Sigmoid colon (tissue), 7 donors: ENCODE data around the gene RHO. TPM values are rescaled to one million over a fixed set of nuclear protein-coding genes. Genes with fewer than 3 reads are reported as not detected.

ENCODE experiments used
- DNase-seq: peaks from one replicate; pipeline ENCODE4 v3.0.0-alpha.2; 2019
- H3K27ac ChIP-seq, 4 donors: fragments of 200-600 bp; sonication (generic); one replicate each; pipeline ENCODE4 v1.5.1; 2016 to 2019; ENCODE audit warnings: mild to moderate bottlenecking in 1 of 4
- H3K27me3 ChIP-seq, 3 donors: fragments of 200-600 bp; sonication (generic); one replicate each; pipeline ENCODE4 v1.5.1; 2019; ENCODE audit warnings: mild to moderate bottlenecking in 1 of 3
- H3K36me3 ChIP-seq, 4 donors: fragments of 200-600 bp; sonication (generic); one replicate each; pipeline ENCODE4 v1.5.1; 2016 to 2019
- H3K4me1 ChIP-seq, 4 donors: fragments of 200-600 bp; sonication (generic); one replicate each; pipeline ENCODE4 v1.5.1; 2017 to 2019
- H3K4me3 ChIP-seq, 4 donors: fragments of 200-600 bp; sonication (generic); one replicate each; pipeline ENCODE4 v1.5.1; 2017 to 2019; ENCODE audit warnings: mild to moderate bottlenecking in 2 of 4, moderate library complexity in 1 of 4
- H3K9me3 ChIP-seq, 4 donors: fragments of 200-600 bp in 3 of 4; sonication (generic) in 3 of 4; one replicate each; pipeline versions ENCODE4 v1.5.1 to v1.6.1; 2013 to 2019
- EP300 ChIP-seq, 4 donors: sonication (generic); formaldehyde crosslinking; IDR thresholded peaks; one replicate each; pipeline ENCODE4 v1.6.1; 2017; ENCODE audit warnings: antibody characterized with exemption in 4 of 4
- POLR2A ChIP-seq, 2 donors: fragments of 450-650 bp; IDR thresholded peaks; one replicate each; pipeline ENCODE4 v1.6.1; 2016; ENCODE audit warnings: antibody characterized with exemption in 2 of 2, mild to moderate bottlenecking in 2 of 2, moderate library complexity in 2 of 2
- POLR2AphosphoS5 ChIP-seq, 4 donors: sonication (generic); formaldehyde crosslinking; IDR thresholded peaks; one replicate each; pipeline ENCODE4 v1.6.1; 2017; ENCODE audit warnings: antibody characterized with exemption in 4 of 4
- WGBS, 2 donors: extraction: QIAGEN DNeasy Blood & Tissue Kit; methylation state at CpG; one replicate each; pipeline ENCODE4 v1.1.7; 2013; 5-methylcytosine and 5-hydroxymethylcytosine counted together
- intact Hi-C: fragments of 100-400 bp; cut with DNase I; formaldehyde crosslinking; loops from one replicate; pipeline ENCODE4 v1.15.1; 2023
- polyA plus RNA-seq, 3 donors: library from polyadenylated mRNA; stranded (reverse); fragments of 200-250 nt; gene quantifications; one replicate each; pipeline ENCODE4 v1.2.3, GENCODE V29; 2013
- total RNA-seq, 4 donors: library from RNA; depleted of rRNA; stranded (reverse); fragments of >200 nt; gene quantifications; one replicate each; pipeline ENCODE4 v1.1.0, GENCODE V29; 2016
- TF ChIP-seq, protein P1 (sequence below), 4 experiments: fragments of 450-650 bp in 3 of 4; fragments of 200-600 bp in 1 of 4; IDR thresholded peaks; one replicate each; pipeline ENCODE4 v1.5.1; 2016 to 2019; ENCODE audit warnings: antibody characterized with exemption in 4 of 4, mild to moderate bottlenecking in 3 of 4, moderate library complexity in 2 of 4
- donor health status: healthy with polysubstance abuse.
- donor health status: Bipolar disorder and iron deficiency.
- donor health status: healthy.

Gene RHO
- total and polyA plus RNA-seq, 7 donors, result not detected

DNA sequence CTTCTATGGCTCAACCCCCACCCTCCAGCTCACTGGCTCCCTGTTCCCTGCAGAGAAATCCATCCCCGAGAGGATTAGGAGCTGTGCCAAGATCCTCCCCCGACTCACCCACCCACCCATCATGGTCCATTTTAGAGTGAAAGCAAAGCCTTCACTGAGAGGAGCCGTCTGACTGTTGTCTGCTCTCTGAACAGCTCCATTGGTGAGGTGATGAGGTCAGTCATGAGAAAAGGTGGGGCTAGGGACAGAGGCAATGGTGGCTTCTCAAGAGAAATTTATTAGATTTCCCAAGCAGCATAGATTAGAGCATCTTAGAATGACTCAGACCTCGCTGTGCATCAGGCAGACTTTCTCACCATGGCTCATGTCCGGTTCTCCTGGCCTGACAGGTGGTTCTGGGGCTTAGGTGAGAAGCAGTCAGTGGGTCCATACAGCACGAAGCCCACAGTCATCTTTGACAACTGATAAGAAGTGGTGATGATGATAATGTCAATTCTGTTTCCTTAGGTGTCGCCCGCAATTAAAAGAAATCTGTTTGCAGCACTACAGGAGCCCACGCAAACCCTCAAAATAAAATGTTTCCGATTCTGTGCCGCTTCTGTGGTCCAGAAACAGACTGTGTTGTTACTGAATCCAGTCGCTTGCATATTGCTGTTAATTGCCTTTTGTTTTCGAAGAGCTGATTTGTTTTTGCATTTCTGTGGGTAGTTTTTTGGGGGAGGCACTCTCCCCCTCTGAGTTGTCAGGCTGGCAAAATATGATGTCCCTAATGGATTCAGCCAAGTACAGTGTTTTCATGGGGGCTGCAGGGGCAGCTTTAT lies 24.8 kb upstream of the RHO start:
- Histone ChIP-seq H3K27ac (no peak overlapping the region), H3K27me3 (no peaks in the 10 kb centered on the region), H3K36me3 (peaks cover 8 to 79% (median 14%) of the 10 kb centered on the region in 4 donors), H3K4me3 (no peak overlapping the region), H3K9me3 (no peaks in the 10 kb centered on the region), H3K4me1 (no peaks in the 10 kb centered on the region)
- DNase-seq, result no peak
- no peak for TF ChIP-seq POLR2AphosphoS5 (IDR thresholded peaks at IDR 0.05)
- TF ChIP-seq EP300 (IDR thresholded peaks at IDR 0.05), result no peak
- WGBS, 2 donors, result 92 to 93% methylated on average over 13 of the region's 13 CpGs
- intact Hi-C loops, result no loop called here

- Histone ChIP-seq H3K4me1 (no peaks in the 10 kb centered on the region), H3K27ac (no peak overlapping the region), H3K4me3 (no peak overlapping the region), H3K36me3 (peaks cover 8 to 81% (median 14%) of the 10 kb centered on the region in 4 donors), H3K27me3 (no peaks in the 10 kb centered on the region), H3K9me3 (no peaks in the 10 kb centered on the region)
- intact Hi-C loops, result no loop called here
- TF ChIP-seq POLR2A (IDR thresholded peaks at IDR 0.05) (no peak), EP300 (IDR thresholded peaks at IDR 0.05) (no peak), POLR2AphosphoS5 (IDR thresholded peaks at IDR 0.05) (no peak)
- TF ChIP-seq, protein P1, sequence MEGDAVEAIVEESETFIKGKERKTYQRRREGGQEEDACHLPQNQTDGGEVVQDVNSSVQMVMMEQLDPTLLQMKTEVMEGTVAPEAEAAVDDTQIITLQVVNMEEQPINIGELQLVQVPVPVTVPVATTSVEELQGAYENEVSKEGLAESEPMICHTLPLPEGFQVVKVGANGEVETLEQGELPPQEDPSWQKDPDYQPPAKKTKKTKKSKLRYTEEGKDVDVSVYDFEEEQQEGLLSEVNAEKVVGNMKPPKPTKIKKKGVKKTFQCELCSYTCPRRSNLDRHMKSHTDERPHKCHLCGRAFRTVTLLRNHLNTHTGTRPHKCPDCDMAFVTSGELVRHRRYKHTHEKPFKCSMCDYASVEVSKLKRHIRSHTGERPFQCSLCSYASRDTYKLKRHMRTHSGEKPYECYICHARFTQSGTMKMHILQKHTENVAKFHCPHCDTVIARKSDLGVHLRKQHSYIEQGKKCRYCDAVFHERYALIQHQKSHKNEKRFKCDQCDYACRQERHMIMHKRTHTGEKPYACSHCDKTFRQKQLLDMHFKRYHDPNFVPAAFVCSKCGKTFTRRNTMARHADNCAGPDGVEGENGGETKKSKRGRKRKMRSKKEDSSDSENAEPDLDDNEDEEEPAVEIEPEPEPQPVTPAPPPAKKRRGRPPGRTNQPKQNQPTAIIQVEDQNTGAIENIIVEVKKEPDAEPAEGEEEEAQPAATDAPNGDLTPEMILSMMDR (IDR thresholded peaks at IDR 0.05), result no peak
- 91 to 95% methylated on average over 5 of the region's 5 CpGs for WGBS, 2 donors
- DNase-seq, result no peak
Observed at GRCh38 chr3:129504471-129505100, 23.9 kb upstream of the RHO start.

DNA sequence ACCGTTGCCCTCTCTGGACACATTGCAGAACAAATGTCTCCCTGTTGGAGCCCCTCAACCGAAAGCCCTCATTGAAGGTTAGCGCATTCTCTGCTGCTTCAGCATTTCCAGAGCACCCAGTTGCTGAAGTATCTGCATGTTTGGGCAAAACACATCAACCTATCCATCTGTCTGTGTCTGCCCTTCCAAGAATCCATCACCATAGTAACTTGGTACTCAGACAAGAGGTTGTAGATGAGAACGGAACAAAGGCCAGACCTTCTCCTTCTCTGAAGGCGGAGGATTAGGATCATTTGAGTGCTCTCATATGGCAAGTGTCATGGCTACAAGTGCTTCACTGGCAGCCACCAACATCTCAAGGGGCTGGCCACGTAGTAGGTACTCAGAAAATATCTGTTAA lies 23.1 kb upstream of the RHO start:
- no peaks in the 10 kb centered on the region for H3K4me1 ChIP-seq
- no peak overlapping the region for H3K27ac ChIP-seq
- WGBS, 2 donors, result 93 to 94% methylated on average over 6 of the region's 6 CpGs
- H3K36me3 ChIP-seq, result peaks cover 8 to 78% (median 14%) of the 10 kb centered on the region in 4 donors
- H3K4me3 ChIP-seq, result no peak overlapping the region
- DNase-seq, result no peak
- intact Hi-C loops, result no loop called here
- TF ChIP-seq POLR2A (IDR thresholded peaks at IDR 0.05) (no peak), POLR2AphosphoS5 (IDR thresholded peaks at IDR 0.05) (no peak), EP300 (IDR thresholded peaks at IDR 0.05) (no peak)
- TF ChIP-seq, protein P1 (IDR thresholded peaks at IDR 0.05), result no peak
- H3K9me3 ChIP-seq, result no peaks in the 10 kb centered on the region
- H3K27me3 ChIP-seq, result no peaks in the 10 kb centered on the region

DNA sequence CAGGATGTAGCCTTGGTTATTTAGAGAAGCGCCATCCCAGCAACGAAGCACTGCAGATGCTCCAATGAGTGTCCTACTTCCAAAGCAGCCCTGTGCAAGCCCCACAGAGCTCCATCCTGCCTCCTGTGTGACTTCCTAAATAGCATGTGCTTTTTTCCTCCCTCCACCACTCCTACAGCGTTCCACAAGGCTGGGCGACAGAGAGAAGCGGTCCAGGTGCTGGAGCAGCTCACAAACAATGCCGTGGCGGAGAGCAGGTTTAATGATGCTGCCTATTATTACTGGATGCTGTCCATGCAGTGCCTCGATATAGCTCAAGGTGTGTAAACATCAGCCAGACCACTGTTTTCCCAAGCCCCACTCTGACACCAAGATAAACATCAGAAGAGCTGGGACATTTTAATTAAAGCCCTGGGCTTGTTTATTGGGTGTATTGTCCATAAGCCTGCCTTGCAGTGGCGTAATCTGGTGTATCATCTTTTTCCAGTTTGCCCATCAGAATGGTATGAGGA lies 22.2 kb upstream of the RHO start:
- no peaks in the 10 kb centered on the region for H3K4me1 ChIP-seq
- 88 to 94% methylated on average over 9 of the region's 9 CpGs for WGBS, 2 donors
- TF ChIP-seq POLR2A (IDR thresholded peaks at IDR 0.05) (no peak), EP300 (IDR thresholded peaks at IDR 0.05) (no peak), POLR2AphosphoS5 (IDR thresholded peaks at IDR 0.05) (no peak)
- TF ChIP-seq, protein P1 (IDR thresholded peaks at IDR 0.05), result no peak
- no peak overlapping the region for H3K4me3 ChIP-seq
- H3K27me3 ChIP-seq, result no peaks in the 10 kb centered on the region
- no peak for DNase-seq
- H3K9me3 ChIP-seq, result no peaks in the 10 kb centered on the region
- H3K36me3 ChIP-seq, result peaks cover 8 to 73% (median 14%) of the 10 kb centered on the region in 4 donors
- H3K27ac ChIP-seq, result no peak overlapping the region
- intact Hi-C loops, result no loop called here

DNA sequence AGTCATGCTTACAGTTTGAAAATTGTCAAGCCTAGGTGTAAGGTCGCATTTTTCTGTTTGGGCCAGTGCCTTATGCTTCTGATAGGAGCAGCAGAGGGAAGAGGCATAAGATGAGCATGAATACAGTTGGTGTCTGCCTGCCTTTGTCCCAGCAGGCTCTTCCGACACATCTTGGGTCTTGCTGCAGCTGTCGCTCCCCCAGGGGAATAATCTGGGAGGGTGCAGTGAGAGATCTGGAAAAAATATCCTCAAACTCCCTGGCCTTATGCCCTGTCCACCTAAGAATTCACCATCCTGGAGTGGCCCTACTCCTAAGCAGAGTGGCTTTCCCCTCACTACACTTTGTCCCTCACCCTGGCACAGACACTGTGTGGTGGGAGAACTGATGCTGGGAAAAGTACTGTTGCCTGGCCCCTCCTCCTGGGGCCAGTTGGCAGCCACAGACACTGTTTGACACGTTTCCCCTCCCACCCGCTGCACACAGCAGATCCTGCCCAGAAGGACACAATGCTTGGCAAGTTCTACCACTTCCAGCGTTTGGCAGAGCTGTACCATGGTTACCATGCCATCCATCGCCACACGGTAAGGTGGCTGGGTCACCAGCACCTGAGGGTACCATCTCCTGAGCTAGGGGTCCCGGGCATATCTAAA lies 21.1 kb upstream of the RHO start:
- TF ChIP-seq, protein P1 (IDR thresholded peaks at IDR 0.05), result no peak
- TF ChIP-seq POLR2AphosphoS5 (IDR thresholded peaks at IDR 0.05) (no peak), EP300 (IDR thresholded peaks at IDR 0.05) (no peak), POLR2A (IDR thresholded peaks at IDR 0.05) (no peak)
- DNase-seq, result no peak
- intact Hi-C loops, result no loop called here
- WGBS, 2 donors, result 89 to 92% methylated on average over 9 of the region's 9 CpGs
- Histone ChIP-seq H3K27me3 (no peaks in the 10 kb centered on the region), H3K36me3 (peaks cover 8 to 72% (median 15%) of the 10 kb centered on the region in 4 donors), H3K27ac (no peak overlapping the region), H3K4me3 (no peak overlapping the region), H3K9me3 (no peaks in the 10 kb centered on the region), H3K4me1 (no peaks in the 10 kb centered on the region)
